H1 (cell line): ENCODE data around the gene LMX1B. TPM values are rescaled to one million over a fixed set of nuclear protein-coding genes. Genes with fewer than 3 reads are reported as not detected.

Experiments used
- CTCF ChIA-PET: fragments of 300-600 bp; sonication (Branson Sonifier 250); formaldehyde crosslinking; loops from one replicate; lab custom pipeline; 2021; ENCODE audit not compliant: partially characterized antibody; lab: Charles Lee
- POLR2A ChIA-PET: fragments of 300-600 bp; sonication (Branson Sonifier 250); formaldehyde crosslinking; loops from one replicate; lab custom pipeline; 2021; ENCODE audit warnings: inconsistent platforms; ENCODE audit not compliant: partially characterized antibody; lab: Charles Lee
- DNase-seq, 2 experiments: peaks; one replicate each; pipeline versions ENCODE4 v3.0.0 to v3.0.0-alpha.2; 2010 to 2022; ENCODE audit warnings: low spot score in 2 of 2, low read depth in 1 of 2, mixed read lengths in 1 of 2
- FAIRE-seq: peaks from 2 replicates; lab custom pipeline; 2011; peaks lifted over from hg19 to GRCh38; lab: Jason Lieb, UNC
- H2AFZ ChIP-seq: 2 replicates; pipeline ENCODE4 v1.8.1; 2012; ENCODE audit warnings: low read length, inconsistent platforms
- H2AK5ac ChIP-seq: 2 replicates; pipeline ENCODE4 v1.6.1; 2013; ENCODE audit warnings: low read depth, low read length
- H2BK120ac ChIP-seq: replicated peaks from 2 replicates; pipeline ENCODE3; 2013; ENCODE audit warnings: low read depth, low read length, inconsistent platforms
- H2BK12ac ChIP-seq: 2 replicates; pipeline ENCODE4 v1.6.1; 2013; ENCODE audit warnings: low read depth, low read length
- H2BK15ac ChIP-seq: 2 replicates; pipeline ENCODE4 v1.6.1; 2013; ENCODE audit warnings: low read length
- H2BK20ac ChIP-seq: 2 replicates; pipeline ENCODE4 v1.6.1; 2013; ENCODE audit warnings: low read length
- H2BK5ac ChIP-seq: 2 replicates; pipeline ENCODE4 v1.6.1; 2013; ENCODE audit warnings: low read depth, low read length
- H3K14ac ChIP-seq: 2 replicates; pipeline ENCODE4 v1.6.1; 2013; ENCODE audit warnings: inconsistent platforms; ENCODE audit not compliant: insufficient read length
- H3K18ac ChIP-seq: 2 replicates; pipeline ENCODE4 v1.6.1; 2013; ENCODE audit warnings: low read length; ENCODE audit errors: extremely low read depth
- H3K23ac ChIP-seq: 2 replicates; pipeline ENCODE4 v1.6.1; 2013; ENCODE audit warnings: inconsistent platforms; ENCODE audit not compliant: insufficient read length
- H3K23me2 ChIP-seq: 2 replicates; pipeline ENCODE4 v1.6.1; 2013; ENCODE audit warnings: low read depth, low read length
- H3K27ac ChIP-seq: 2 replicates; pipeline ENCODE4 v1.6.1; 2011; ENCODE audit warnings: low read depth, low read length, inconsistent platforms
- H3K27me3 ChIP-seq, 4 experiments: replicated peaks in 1 of 4; 1 replicate in 1 of 4; 2 replicates in 3 of 4; pipeline versions ENCODE4 v1.6.1 to v1.8.1; 2011 to 2013; ENCODE audit warnings: low read length in 3 of 4, mild to moderate bottlenecking in 3 of 4, inconsistent platforms in 2 of 4, mixed read lengths in 2 of 4, moderate library complexity in 1 of 4; ENCODE audit not compliant: control insufficient read depth in 3 of 4, insufficient read depth in 3 of 4; ENCODE audit errors: extremely low read depth in 1 of 4
- H3K36me3 ChIP-seq, 4 experiments: 2 replicates each; pipeline versions ENCODE4 v1.6.1 to v1.8.1; 2011 to 2013; ENCODE audit warnings: mild to moderate bottlenecking in 4 of 4, low read length in 3 of 4, moderate library complexity in 2 of 4, control low read depth in 1 of 4, inconsistent platforms in 1 of 4; ENCODE audit not compliant: insufficient read depth in 4 of 4, control insufficient read depth in 2 of 4
- H3K4ac ChIP-seq: replicated peaks from 2 replicates; pipeline ENCODE3; 2013; ENCODE audit warnings: low read length, low read depth, mixed read lengths, inconsistent platforms; ENCODE audit not compliant: insufficient read length
- H3K4me1 ChIP-seq, 4 experiments: replicated peaks in 1 of 4; 1 replicate in 1 of 4; 2 replicates in 3 of 4; pipeline versions ENCODE4 v1.6.1 to v1.8.1; 2011 to 2013; ENCODE audit warnings: low read length in 3 of 4, inconsistent platforms in 2 of 4, mixed read lengths in 1 of 4; ENCODE audit not compliant: insufficient read depth in 4 of 4, control insufficient read depth in 3 of 4
- H3K4me2 ChIP-seq, 2 experiments: 2 replicates each; pipeline versions ENCODE4 v1.6.1 to v1.8.1; 2011 to 2013; ENCODE audit warnings: low read depth in 2 of 2, low read length in 2 of 2, control low read depth in 1 of 2, inconsistent platforms in 1 of 2, mild to moderate bottlenecking in 1 of 2; ENCODE audit not compliant: insufficient read depth in 1 of 2
- H3K4me3 ChIP-seq, 4 experiments: fragments of 200-600, 300-600 bp in 1 of 4; sonication (generic), shearing (Covaris generic), sonication (Bioruptor Twin) in 1 of 4; 2 replicates each; pipeline versions ENCODE4 v1.5.1 to v1.8.1; 2011 to 2016; ENCODE audit warnings: low read length in 4 of 4, low read depth in 3 of 4, control low read depth in 2 of 4, inconsistent platforms in 2 of 4, mild to moderate bottlenecking in 2 of 4, mixed read lengths in 1 of 4, moderate library complexity in 1 of 4; ENCODE audit not compliant: insufficient read depth in 2 of 4; ENCODE audit errors: extremely low read depth in 1 of 4
- H3K56ac ChIP-seq: replicated peaks from 2 replicates; pipeline ENCODE3; 2013; ENCODE audit warnings: low read depth, mild to moderate bottlenecking, mixed read lengths, low read length, inconsistent platforms; ENCODE audit not compliant: insufficient read length
- H3K79me1 ChIP-seq: 2 replicates; pipeline ENCODE4 v1.6.1; 2013; ENCODE audit warnings: low read depth, low read length, control low read depth
- H3K79me2 ChIP-seq, 2 experiments: 2 replicates each; pipeline versions ENCODE4 v1.6.1 to v1.8.1; 2012 to 2013; ENCODE audit warnings: low read length in 2 of 2, mild to moderate bottlenecking in 2 of 2, inconsistent platforms in 1 of 2; ENCODE audit not compliant: insufficient read depth in 2 of 2, control insufficient read depth in 1 of 2
- H3K9ac ChIP-seq, 4 experiments: replicated peaks in 1 of 4; 1 replicate in 1 of 4; 2 replicates in 3 of 4; pipeline versions ENCODE4 v1.6.1 to v1.8.1; 2011 to 2013; ENCODE audit warnings: low read depth in 3 of 4, low read length in 3 of 4, control low read depth in 2 of 4, mild to moderate bottlenecking in 2 of 4, moderate library complexity in 2 of 4, inconsistent platforms in 1 of 4; ENCODE audit errors: extremely low read depth in 1 of 4
- H3K9me3 ChIP-seq, 2 experiments: 2 replicates each; pipeline versions ENCODE4 v1.6.1 to v1.8.1; 2012 to 2013; ENCODE audit warnings: mild to moderate bottlenecking in 2 of 2, moderate library complexity in 2 of 2, control low read depth in 1 of 2, inconsistent platforms in 1 of 2, low read depth in 1 of 2, low read length in 1 of 2, mixed read lengths in 1 of 2; ENCODE audit not compliant: insufficient read depth in 2 of 2
- H4K20me1 ChIP-seq, 2 experiments: replicated peaks in 1 of 2; 2 replicates each; pipeline versions ENCODE3 to v1.8.1; 2011 to 2013; ENCODE audit warnings: inconsistent platforms in 2 of 2, low read length in 2 of 2, mild to moderate bottlenecking in 1 of 2; ENCODE audit not compliant: insufficient read depth in 2 of 2, control insufficient read depth in 1 of 2
- H4K5ac ChIP-seq: 2 replicates; pipeline ENCODE4 v1.6.1; 2013; ENCODE audit warnings: low read length, low read depth, mixed read lengths, inconsistent platforms; ENCODE audit not compliant: insufficient read length
- H4K8ac ChIP-seq: 2 replicates; pipeline ENCODE4 v1.8.0; 2013; ENCODE audit warnings: mild to moderate bottlenecking, moderate library complexity, low read length, inconsistent platforms; ENCODE audit not compliant: insufficient read depth; ENCODE audit errors: extremely low read depth
- H4K91ac ChIP-seq: replicated peaks from 2 replicates; pipeline ENCODE3; 2013; ENCODE audit warnings: low read length, mixed read lengths, inconsistent platforms; ENCODE audit not compliant: insufficient read length
- BACH1 ChIP-seq: IDR thresholded peaks from 2 replicates; pipeline ENCODE4 v1.6.1; 2012; ENCODE audit warnings: low read length, improper control_type of control experiment
- BCL11A ChIP-seq, 2 experiments: IDR thresholded peaks; one replicate each; pipeline ENCODE4 v1.6.1; 2011; ENCODE audit warnings: low read depth in 2 of 2, low read length in 2 of 2, mild to moderate bottlenecking in 2 of 2
- CTBP2 ChIP-seq: IDR thresholded peaks from 2 replicates; pipeline ENCODE4 v1.7.0; 2011; ENCODE audit warnings: borderline replicate concordance, mild to moderate bottlenecking, moderate library complexity, mixed read lengths, low read length; ENCODE audit not compliant: insufficient read depth, insufficient read length
- EZH2 ChIP-seq: fragments of 200-600 bp; sonication (generic); IDR thresholded peaks from 2 replicates; pipeline ENCODE4 v1.7.1; 2012; ENCODE audit warnings: low read depth, mild to moderate bottlenecking, moderate library complexity, low read length, inconsistent platforms; ENCODE audit not compliant: severe bottlenecking
- NANOG ChIP-seq: IDR thresholded peaks from 2 replicates; pipeline ENCODE4 v1.6.1; 2011; ENCODE audit warnings: low read length, low read depth, mild to moderate bottlenecking, inconsistent platforms; ENCODE audit not compliant: insufficient read depth, poor library complexity, severe bottlenecking
- POLR2A ChIP-seq, 2 experiments: IDR thresholded peaks; 1 replicate in 1 of 2; 2 replicates in 1 of 2; pipeline ENCODE4 v1.6.1; 2011; ENCODE audit warnings: low read depth in 2 of 2, low read length in 2 of 2, mild to moderate bottlenecking in 2 of 2; ENCODE audit errors: control extremely low read depth in 1 of 2
- RAD21 ChIP-seq, 2 experiments: IDR thresholded peaks in 1 of 2; conservative IDR thresholded peaks in 1 of 2; 2 replicates each; pipeline ENCODE4 v1.6.1; 2011; ENCODE audit warnings: low read depth in 2 of 2, low read length in 2 of 2, improper control_type of control experiment in 1 of 2, inconsistent platforms in 1 of 2, mild to moderate bottlenecking in 1 of 2, moderate library complexity in 1 of 2
- SP2 ChIP-seq: IDR thresholded peaks from 2 replicates; pipeline ENCODE4 v1.6.1; 2012; ENCODE audit warnings: mild to moderate bottlenecking, low read length, inconsistent platforms
- SP4 ChIP-seq: IDR thresholded peaks from 2 replicates; pipeline ENCODE4 v1.6.1; 2012; ENCODE audit warnings: low read length, inconsistent platforms
- SRF ChIP-seq: IDR thresholded peaks from 2 replicates; pipeline ENCODE4 v1.6.1; 2011; ENCODE audit warnings: mild to moderate bottlenecking, low read depth, low read length, moderate library complexity
- TAF1 ChIP-seq: IDR thresholded peaks from 2 replicates; pipeline ENCODE4 v1.6.1; 2011; ENCODE audit warnings: mild to moderate bottlenecking, low read depth, low read length
- WGBS, 2 experiments: shearing (Covaris generic) in 1 of 2; methylation state at CpG; one replicate each; pipeline versions ENCODE4 v1.1.6 to v1.1.7; 2013 to 2015; ENCODE audit warnings: low lambda C conversion rate in 2 of 2, mixed read lengths in 2 of 2, inconsistent platforms in 1 of 2, low coverage in 1 of 2, missing lambda C conversion rate in 1 of 2; ENCODE audit not compliant: insufficient replicate concordance in 2 of 2, insufficient coverage in 1 of 2, insufficient read length in 1 of 2; ENCODE audit errors: extremely low coverage in 1 of 2, missing lambda C conversion rate in 1 of 2; 5-methylcytosine and 5-hydroxymethylcytosine counted together
- polyA plus RNA-seq, 7 experiments: library from polyadenylated mRNA; depleted of rRNA in 3 of 7; stranded (reverse) in 5 of 7; unstranded in 2 of 7; fragments of >200 nt in 5 of 7; fragments of 200-250 nt in 2 of 7; gene quantifications; 1 replicate in 5 of 7; 2 replicates in 1 of 7; 4 replicates in 1 of 7; pipeline versions ENCODE4 v1.2.1 to v1.2.3, GENCODE V29; 2011 to 2013; ENCODE audit warnings: missing spikeins in 2 of 7, mixed read lengths in 2 of 7
- total RNA-seq: library from RNA; stranded (reverse); fragmentation: NEBNext Ultra II Directional; extraction: Animal tissue kit (Norgen Biotek cat#: 25700); gene quantifications from 2 replicates; pipeline ENCODE4 v1.2.1, GENCODE V29; 2021

The LMX1B gene
- total and polyA plus RNA-seq, 2 of the 8 experiments (the other 6 are each of a cell fraction or from before 2014, with no cell fraction given) = 0.09 to 0.37 TPM

- ChIA-PET POLR2A (interaction anchor here (2.5 kb wide), 1 partner anchor 69 kb away, joined by 9 read pairs; no protein-coding TSS in a partner anchor), CTCF (interaction anchor here (0.6 to 5.8 kb wide), 9 partner anchors 10 to 108 kb away, joined by 3 to 54 read pairs (median 3); no protein-coding TSS in a partner anchor)
- Histone ChIP-seq H3K4me3 (no peak overlapping the region), H3K9me3 (no peaks in the 10 kb centered on the region), H4K5ac (no peak overlapping the region), H3K79me1 (no peaks in the 10 kb centered on the region), H4K8ac (no peak overlapping the region), H2AFZ (no peak overlapping the region), H2BK120ac (no peak overlapping the region), H3K4ac (no peak overlapping the region), H3K23ac (no peak overlapping the region), H4K20me1 (peaks cover 7% of the 10 kb centered on the region in 2 experiments), H2BK5ac (no peak overlapping the region), H3K4me1 (peaks cover 5 to 28% (median 17%) of the 10 kb centered on the region in 4 experiments), H3K79me2 (no peaks in the 10 kb centered on the region), H3K56ac (no peak overlapping the region), H3K27ac (no peak overlapping the region), H2AK5ac (no peak overlapping the region), H2BK12ac (no peak overlapping the region), H2BK20ac (no peak overlapping the region), H3K14ac (no peak overlapping the region), H3K9ac (no peak overlapping the region), H3K36me3 (peaks cover 0 to 2% (median 0%) of the 10 kb centered on the region in 4 experiments; a peak in 1 of 8 replicates), H2BK15ac (no peak overlapping the region), H4K91ac (no peak overlapping the region), H3K18ac (no peak overlapping the region), H3K23me2 (peaks cover 10% of the 10 kb centered on the region; the same call in 1 of the 2 replicates), H3K4me2 (no peak overlapping the region), H3K27me3 (peaks cover 41 to 63% (median 54%) of the 10 kb centered on the region in 4 experiments)
- peak; percentile 24 for FAIRE-seq
- 88% methylated on average over 7 of the region's 7 CpGs; no CpG with 5 or more reads in 1 of the 2 experiments for WGBS, 2 experiments
- TF ChIP-seq EZH2 (no peak), BACH1 (no peak), POLR2A (IDR thresholded peaks at IDR 0.05; ENCODE audit: control extremely low read depth in 1 of 2, low read depth in 2 of 2, low read length in 2 of 2) (no peak), SP4 (no peak), RAD21 (IDR thresholded peaks at IDR 0.05 in 1 of 2, conservative IDR thresholded peaks at IDR 0.05 in 1 of 2; ENCODE audit: low read depth in 2 of 2, low read length in 2 of 2) (no peak), CTBP2 (no peak), SP2 (no peak), BCL11A (IDR thresholded peaks at IDR 0.05; ENCODE audit: low read depth in 2 of 2, low read length in 2 of 2) (no peak), NANOG (no peak), SRF (no peak), TAF1 (no peak)
- no peak for DNase-seq
Observed at GRCh38 chr9:126607731-126608130, 6.0 kb upstream of the LMX1B start.
